ENCODE data around the gene DHX40. TPM values are rescaled to one million over a fixed set of nuclear protein-coding genes. Genes with fewer than 3 reads are reported as not detected.
"Not testable (repeated sequence)": the region's sequence is repeated elsewhere in the genome, so short reads cannot be mapped to it uniquely, and the experiment has no call there.

The DHX40 gene, protein sequence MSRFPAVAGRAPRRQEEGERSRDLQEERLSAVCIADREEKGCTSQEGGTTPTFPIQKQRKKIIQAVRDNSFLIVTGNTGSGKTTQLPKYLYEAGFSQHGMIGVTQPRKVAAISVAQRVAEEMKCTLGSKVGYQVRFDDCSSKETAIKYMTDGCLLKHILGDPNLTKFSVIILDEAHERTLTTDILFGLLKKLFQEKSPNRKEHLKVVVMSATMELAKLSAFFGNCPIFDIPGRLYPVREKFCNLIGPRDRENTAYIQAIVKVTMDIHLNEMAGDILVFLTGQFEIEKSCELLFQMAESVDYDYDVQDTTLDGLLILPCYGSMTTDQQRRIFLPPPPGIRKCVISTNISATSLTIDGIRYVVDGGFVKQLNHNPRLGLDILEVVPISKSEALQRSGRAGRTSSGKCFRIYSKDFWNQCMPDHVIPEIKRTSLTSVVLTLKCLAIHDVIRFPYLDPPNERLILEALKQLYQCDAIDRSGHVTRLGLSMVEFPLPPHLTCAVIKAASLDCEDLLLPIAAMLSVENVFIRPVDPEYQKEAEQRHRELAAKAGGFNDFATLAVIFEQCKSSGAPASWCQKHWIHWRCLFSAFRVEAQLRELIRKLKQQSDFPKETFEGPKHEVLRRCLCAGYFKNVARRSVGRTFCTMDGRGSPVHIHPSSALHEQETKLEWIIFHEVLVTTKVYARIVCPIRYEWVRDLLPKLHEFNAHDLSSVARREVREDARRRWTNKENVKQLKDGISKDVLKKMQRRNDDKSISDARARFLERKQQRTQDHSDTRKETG
- 10 to 100 TPM in 11 of 12 donors, not detected in 1; 31.1 to 41.8 (median 35.9) TPM for polyA plus RNA-seq (ENCODE audit: insufficient read length in 12 of 12)
- long read RNA-seq, donor 1, transcript DHX40-201 (18 exons, 3,660 nt), result major isoform, 5 of 17 reads
- long read RNA-seq, donor 1, partial matches to known transcripts, result 11 of 17 reads
- long read RNA-seq, donor 1, other reads (novel, unspliced or antisense), result 0 of 17 reads
- long read RNA-seq, donor 2, transcript DHX40-201 (18 exons, 3,660 nt), result major isoform, 11 of 20 reads
- long read RNA-seq, donor 2, partial matches to known transcripts, result 9 of 20 reads
- long read RNA-seq, donor 2, other reads (novel, unspliced or antisense), result 0 of 20 reads
- long read RNA-seq, donor 3, partial matches to known transcripts, result 0 of 5 reads
- long read RNA-seq, donor 3, other reads (novel, unspliced or antisense), result 0 of 5 reads
- long read RNA-seq, donor 4, partial matches to known transcripts, result 5 of 6 reads
- long read RNA-seq, donor 4, other reads (novel, unspliced or antisense), result 0 of 6 reads
- long read RNA-seq, donor 5, partial matches to known transcripts, result 6 of 10 reads
- long read RNA-seq, donor 5, other reads (novel, unspliced or antisense), result 0 of 10 reads
- long read RNA-seq, donor 6, partial matches to known transcripts, result 9 of 10 reads
- long read RNA-seq, donor 6, other reads (novel, unspliced or antisense), result 0 of 10 reads
- long read RNA-seq, donor 7, partial matches to known transcripts, result 0 of 2 reads
- long read RNA-seq, donor 7, other reads (novel, unspliced or antisense), result 0 of 2 reads
- long read RNA-seq, donor 8, transcript DHX40-201 (18 exons, 3,660 nt), result major isoform, 9 of 12 reads
- long read RNA-seq, donor 8, partial matches to known transcripts, result 0 of 12 reads
- long read RNA-seq, donor 8, other reads (novel, unspliced or antisense), result 0 of 12 reads
- long read RNA-seq, donor 9, partial matches to known transcripts, result 0 of 4 reads
- long read RNA-seq, donor 9, other reads (novel, unspliced or antisense), result 0 of 4 reads
- long read RNA-seq, donor 10, partial matches to known transcripts, result 0 of 3 reads
- long read RNA-seq, donor 10, other reads (novel, unspliced or antisense), result 0 of 3 reads
- long read RNA-seq, donor 11, transcript DHX40-201 (18 exons, 3,660 nt), result major isoform, 5 of 15 reads
- long read RNA-seq, donor 11, partial matches to known transcripts, result 10 of 15 reads
- long read RNA-seq, donor 11, other reads (novel, unspliced or antisense), result 0 of 15 reads

DNA sequence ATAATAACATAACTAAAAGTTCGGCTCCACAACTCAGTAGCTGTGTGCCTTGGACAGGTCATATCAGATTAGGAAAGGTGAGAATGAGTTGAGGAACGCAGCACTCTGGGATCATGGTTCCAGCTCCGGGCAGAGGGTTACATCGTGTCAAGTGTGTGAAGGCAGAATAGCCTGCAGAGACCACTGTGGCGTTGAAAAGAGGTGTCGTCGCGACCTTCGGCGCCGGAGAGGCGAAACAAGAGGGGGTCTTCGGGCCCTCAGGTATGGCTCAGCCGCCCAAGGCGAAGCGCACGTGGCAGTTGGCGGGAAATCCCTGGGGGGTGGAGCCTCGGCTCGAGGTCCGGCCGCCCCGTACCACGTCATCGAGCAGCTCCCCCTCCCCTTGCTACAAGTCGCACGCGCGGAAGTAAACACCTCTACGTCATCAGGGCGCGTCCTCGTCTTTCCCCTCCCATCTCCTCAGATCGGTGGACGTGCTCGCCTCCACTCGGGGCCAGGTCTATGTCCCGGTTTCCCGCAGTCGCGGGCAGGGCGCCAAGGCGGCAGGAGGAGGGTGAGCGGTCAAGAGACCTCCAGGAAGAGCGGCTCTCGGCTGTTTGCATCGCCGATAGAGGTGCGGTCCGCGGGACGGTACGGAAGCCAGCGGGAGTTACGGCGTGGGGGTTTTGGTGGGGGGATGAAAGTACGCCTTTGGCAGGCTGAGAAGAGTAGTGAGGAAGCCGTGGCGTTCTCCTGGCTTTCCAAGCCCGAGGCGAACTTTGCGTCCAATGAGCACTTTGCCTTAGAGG, at the start of gene DHX40:
TSS of gene DHX40 (plus strand) at position 440 of the 788 bp plus-strand sequence. CDS start at position 502, 62 bp downstream.
- peak; percentile 96 for DNase-seq

DNA sequence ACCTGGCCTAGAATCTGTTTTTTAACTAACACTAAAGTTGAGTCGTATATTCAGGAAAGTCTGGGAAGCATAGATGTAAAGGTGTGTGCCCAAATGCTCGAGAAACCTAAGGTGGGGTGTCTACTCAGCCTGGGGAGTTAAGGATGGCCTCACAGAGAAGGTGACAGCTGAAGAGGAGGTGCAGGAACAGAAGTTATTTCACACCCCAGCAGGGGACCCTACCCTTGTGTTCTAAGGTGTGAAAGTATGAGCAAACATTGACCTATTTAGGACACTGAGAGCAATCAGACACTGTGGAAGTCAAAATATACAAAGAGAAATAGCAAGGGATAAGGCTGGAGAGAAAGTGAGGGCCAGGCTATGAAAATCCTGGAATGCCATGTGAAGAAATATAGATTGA, 49.0 kb upstream of the DHX40 start:
- no peak for DNase-seq

DNA sequence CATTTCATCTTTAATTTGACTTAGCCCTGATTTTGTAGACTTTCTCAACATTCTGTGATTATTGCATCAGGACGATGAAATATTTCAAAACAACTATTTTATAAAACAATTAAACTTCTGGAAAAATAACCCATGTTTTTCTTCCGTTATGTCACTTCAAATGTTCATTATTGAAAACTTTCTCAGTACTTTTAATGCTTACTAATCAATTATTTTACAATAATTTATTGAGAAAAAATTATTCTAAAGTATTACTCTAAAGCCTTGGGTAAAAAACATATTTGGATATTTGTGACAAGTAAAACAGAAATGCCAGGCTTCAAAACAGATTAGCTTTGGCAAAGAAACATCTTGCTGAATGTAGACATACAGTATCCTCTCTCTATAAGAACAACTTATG, 46.3 kb upstream of the DHX40 start:
- no peak for DNase-seq

DNA sequence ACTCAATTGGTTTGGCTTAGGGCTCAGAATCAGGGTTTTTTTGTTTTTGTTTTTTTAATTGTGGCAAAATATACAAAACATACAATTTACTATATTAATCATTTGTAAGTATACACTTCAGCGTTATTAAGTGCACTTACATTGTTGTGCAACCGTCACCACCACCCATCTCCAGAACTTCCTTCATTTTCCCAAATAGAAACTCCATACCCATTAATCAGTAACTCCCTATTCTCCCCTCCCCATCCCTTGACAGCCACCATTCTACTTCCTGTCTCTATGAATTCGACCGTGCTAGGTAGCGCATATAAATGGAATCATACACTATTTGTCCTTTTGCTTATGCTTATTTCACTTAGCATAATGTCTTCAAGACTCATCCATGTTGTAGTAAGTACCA, 45.2 kb upstream of the DHX40 start:
- no peak for DNase-seq

DNA sequence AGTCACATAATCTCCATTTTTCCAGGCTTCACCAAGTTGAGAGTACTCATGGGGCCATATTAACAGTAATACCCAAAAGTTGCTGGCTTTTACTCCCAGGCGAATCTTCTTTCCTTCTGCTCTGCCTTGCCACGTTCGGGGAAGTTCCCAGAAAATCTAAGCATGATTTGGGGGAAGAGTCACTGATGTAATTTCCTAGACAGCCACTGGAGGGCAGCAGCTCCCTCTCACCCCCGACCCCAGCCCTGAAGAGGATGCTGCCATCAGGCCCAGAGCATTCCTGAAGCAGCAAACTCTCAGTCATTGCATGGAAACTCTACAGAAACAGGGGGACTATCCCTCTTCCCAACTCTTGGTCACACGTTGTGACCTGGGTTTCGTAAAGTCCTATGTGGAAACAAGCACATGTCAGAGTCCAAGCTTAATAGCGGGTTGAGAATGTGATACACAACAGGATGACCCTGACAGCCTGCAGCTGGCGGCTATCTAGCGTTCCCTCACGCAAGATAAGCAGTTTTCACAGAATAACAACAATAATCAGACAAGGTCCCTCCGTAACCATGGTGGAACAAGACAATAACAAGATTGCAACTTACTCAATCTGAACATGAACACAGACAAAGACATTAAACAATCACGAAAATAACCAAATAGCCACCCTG, 43.8 kb upstream of the DHX40 start:
- peak; percentile 48 for DNase-seq

DNA sequence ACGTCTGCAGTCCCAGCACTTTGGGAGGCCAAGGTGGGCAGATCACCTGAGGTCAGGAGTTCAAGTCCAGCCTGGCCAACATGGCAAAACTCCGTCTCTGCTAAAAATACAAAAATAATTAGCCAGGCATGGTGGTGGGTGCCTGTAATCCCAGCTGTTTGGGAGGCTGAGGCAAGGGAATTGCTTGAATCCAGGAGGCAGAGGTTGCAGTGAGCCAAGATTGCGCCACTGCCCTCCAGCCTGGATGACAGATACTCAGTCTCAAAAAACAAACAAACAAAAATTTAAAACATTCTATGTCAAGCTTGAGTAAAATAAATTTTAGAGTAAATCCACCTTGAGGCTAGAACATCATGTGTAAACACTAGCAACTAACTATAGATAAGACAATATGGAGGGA, 40.5 kb upstream of the DHX40 start:
- DNase-seq, result not testable (repeated sequence)

DNA sequence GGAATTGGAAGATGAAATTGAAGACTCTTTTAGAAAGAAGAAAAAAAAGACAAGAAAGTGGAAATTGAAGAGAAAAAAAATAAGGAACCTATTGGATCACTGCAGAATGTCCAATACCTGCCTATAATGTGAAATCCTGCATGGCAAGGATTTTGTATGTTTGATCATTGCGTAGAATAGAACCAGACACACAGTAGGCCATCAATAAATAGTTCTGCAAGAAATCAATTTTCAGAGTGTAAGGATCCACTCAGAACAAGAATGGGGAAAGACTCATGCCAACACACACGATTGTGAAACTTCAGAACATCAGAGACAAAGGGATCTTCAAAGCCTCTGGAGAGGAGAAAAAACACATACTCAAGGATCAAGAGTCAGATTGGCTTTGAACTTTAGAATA, 39.7 kb upstream of the DHX40 start:
- no peak for DNase-seq

DNA sequence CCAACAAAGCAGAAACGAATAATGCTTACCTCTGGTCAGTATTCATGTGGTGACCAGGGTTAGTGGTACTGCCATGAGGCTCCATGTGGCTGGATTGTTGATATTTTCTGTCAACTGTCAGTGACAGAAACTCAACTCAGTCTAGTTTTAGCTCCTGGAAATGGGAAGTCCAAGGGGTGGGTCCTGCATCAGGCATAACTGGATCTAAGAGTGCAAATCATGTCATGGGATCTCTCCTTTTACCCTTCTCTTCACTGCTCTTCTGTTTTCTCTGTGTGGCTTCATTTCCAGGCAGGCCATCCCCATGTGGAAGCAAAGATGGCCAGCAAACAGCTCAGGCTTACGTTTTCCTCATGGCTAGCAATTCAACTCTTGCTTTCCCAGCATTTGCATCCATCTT, 39.0 kb upstream of the DHX40 start:
- no peak for DNase-seq

DNA sequence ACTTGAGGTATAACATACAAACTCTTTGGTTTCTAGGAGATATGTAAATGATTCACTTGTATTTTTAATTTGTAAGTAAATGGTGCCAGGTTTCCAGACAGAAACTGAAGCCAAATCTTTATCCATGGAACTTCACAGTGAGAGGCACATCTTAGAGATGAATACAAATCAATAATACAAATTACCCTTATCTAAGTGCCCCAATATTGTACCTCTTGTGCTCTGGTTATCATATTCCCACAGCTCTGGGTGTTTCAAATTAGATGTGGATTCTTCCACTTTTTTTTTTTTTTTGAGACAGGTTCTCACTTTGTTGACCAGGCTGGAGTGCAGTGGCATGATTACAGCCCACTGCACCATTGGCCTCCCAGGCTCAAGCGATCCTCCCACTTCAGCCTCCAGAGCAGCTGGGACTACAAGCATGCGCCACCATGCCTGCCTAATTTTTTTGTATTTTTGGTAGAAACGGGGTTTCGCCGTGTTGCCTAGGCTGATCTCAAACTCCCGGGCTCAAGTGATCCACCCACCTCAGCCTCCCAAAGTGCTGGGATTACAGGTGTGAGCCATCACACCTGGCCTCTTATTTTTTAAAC, 38.0 kb upstream of the DHX40 start:
- DNase-seq, result no peak

DNA sequence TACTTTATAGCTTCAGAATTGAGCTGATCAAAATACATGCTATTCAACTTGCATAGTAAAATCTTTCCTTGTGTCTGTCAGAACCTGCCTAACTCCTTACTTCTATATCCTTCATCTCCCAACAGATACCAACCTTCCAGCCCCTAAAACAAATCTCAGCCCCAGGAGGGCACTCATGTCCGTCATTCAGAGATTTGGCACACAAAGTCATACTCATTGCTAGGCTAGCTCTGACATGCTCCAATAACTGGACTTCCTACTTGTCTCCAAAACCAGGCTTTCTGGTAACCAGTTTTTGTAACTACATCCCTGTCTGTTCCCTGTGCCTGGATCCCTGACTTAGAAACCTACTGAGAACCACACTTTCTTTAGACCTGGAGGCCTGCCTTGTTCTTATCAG, 37.5 kb upstream of the DHX40 start:
- DNase-seq, result no peak

DNA sequence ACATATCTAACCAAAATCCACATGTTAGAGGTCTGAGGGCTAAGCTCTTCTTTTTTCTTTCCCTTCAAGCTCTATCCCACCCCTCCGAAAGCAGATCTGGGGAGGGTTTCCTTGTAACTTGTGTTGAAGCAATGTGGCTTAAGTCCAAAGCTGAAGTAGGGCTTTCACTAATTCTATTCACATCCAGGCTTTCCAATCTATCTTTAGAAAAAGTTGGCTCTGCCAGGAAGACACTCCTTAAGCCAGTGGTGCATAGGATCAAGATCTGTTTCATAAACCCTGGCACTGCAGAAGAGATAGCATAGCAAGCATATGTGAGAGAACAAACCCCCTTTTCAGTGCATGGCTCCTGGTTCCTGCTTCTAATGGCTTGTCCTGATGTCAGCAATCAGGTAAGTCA, 34.9 kb upstream of the DHX40 start:
- no peak for DNase-seq

DNA sequence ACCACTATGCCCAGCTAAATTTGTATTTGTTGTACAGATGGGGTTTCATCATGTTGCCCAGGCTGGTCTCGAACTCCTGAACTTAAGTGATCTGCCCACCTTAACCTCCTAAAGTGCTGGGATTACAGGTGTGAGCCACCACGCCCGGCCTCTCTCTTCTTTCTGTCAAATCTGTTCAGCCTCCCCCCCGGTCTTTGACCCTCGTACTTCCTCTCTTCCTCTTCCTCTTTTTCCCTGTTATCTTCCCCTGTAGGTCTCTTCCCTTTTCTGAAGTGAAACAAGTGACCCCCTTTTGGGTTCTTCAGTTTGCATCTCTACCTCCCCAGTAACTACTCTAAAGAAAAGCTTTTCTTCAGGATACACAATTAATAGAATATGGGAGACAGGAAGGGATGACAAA, 31.7 kb upstream of the DHX40 start:
- DNase-seq, result no peak

DNA sequence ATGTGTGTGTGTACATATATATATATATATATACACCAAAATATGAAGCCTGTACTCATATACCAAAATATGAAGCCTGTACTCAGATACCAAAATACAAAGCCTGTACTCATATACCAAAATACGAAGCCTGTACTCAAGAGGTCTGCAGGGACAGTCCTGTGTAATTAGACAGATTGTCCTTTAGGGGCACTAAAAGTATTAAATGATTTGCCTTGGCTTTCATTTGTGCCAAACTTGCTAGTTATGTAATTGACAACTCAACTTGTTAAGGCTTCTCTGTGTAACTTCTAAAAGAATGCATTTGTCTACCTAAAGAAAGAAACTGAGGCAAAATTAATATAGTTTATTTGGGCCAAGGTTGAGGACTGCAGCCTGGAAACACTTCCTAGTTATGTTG, 30.8 kb upstream of the DHX40 start:
- DNase-seq, result no peak

DNA sequence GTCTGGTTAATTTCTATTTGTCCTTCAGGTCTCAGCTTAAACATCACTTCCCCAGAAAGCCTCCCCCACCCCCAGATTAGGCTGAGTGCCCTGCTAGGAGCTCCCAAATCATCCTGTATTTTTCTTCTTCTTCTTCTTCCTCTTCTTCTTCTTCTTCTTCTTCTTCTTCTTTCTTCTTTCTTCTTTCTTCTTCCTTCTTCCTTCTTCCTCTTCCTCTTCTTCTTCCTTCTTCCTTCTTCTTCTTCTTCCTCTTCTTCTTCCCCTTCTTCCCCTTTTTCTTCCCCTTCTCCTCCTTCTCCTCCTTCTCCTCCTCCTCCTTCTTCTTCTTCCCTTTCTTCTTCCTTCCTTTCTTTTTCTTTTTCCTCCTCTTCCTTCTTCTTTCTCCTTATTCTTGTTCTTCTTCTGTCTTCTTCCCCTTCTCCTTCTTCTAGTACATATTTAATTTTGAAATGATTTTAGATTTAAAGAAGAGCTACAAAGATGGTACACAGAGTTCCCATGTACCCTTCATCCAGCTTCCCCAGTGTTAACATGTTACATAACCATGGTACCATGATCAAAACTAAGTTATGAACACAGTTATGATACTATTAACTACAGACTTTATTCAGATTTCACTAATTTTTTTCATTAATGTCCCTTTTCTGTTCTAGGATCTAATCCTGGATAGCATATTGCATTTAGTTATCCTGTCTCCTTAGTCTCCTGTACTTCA, 27.1 kb upstream of the DHX40 start:
- DNase-seq, result no peak

DNA sequence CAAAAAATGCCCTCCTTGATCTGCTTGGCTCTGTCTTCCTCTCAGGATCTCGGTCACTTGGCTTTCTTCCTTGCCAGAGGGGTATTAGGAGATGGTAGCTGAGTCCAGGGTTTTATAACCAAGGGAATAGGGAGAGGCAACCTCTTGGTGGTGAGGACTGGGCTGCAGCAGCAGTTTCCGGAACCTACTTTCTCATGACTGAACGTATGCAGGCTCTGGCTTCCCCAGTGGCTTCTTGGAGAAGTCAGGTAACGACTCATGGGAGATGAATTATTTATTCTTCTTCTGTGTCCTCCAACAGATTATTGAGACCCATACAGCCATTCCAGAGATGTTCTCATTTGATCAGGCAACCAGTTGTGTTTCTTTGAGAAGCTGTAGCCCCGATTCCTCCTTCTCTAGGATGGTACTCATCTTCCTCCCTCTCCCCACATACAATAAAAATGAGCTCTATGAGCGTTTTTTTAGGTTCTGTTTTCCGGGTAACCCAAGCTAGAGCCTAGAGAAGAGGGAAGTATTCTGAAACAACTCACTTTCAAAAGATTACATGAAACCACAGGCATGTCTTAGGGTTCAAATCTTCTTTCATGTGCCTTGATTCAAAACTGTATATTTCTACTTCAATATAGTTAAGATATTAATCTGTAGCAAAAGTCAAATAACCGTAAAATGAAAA, 22.3 kb upstream of the DHX40 start:
- DNase-seq, result no peak

DNA sequence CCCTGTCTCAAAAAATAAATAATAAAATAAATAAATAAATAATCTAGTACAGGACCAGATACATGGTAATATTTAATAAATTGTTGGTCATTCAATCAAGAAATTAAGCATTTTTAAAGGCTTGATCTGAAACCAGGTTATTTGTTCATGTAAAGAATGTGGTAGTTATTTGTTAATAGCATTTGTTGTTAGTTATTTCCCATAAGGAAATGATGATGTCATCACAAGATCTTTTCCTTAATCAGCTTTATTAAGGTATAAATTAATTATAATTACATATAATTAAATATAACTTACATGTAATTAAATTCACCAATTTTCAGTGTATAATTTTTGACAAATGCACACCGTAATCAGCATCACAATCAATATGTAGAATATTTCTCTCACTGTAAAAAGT, 19.5 kb upstream of the DHX40 start:
- DNase-seq, result no peak

DNA sequence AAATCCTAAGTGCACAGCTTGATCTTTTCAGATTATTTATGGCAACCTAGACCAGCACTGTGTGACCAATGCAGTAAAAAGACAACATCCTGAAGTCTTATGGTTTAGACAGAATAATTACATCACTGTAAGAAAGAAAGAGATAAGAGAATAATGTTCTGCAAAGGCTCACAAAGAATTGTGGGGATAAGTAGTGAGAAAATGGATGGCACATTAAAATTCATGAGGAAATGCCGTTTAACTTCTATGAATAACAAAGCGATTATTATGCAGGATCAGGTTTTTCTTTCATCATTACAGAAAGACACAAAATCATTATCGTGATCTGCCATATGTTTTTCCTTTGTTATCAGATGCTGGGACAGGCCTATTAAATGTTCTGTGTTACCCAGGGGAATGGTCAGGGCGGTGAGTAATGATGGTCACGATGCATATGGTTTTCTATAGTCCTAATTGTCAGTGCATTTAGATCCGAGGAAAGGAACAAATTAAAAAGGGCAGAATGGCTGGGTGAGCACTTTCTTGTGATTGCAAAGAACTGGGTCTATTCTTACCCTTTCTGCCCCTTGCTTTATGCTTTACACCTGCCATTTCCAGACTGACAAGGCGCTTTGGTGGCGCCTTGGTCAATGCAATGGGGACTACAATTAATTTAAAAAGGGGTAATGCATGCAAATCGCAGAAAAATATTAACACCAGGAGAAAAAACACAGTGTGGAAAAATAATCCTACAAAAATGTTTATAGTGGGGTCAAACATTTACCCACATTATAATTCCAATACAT, 18.1 kb upstream of the DHX40 start:
- no peak for DNase-seq
